UCSD-AML1 (cell line): ENCODE measurements around the gene ITGA7.
"Not testable (repeated sequence)": the region's sequence is repeated elsewhere in the genome, so short reads cannot be mapped to it uniquely, and the experiment has no call there.

ENCODE experiments used
- DNase-seq: peaks from one replicate; lab custom pipeline; 2025; ENCODE audit not compliant: unreplicated experiment; lab: John Stamatoyannopoulos, UW

The ITGA7 gene

DNA sequence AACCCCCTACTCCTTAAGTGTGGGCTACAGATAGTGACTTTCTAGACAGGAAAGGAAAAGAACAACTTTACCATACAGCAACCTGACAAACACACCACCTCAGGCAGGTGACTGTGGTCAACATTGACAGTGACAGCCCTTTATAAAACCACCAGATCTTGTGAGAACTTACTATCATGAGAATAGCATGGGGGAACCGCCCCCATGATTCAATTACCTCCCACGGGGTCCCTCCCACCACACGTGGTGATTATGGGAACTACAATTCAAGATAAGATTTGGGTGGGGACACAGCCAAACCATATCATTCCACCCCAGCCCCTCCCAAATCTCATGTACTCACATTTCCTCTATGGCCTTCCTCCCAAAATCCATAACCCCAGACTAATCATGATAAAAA, 54.7 kb downstream of the ITGA7 start:
- no peak for DNase-seq

DNA sequence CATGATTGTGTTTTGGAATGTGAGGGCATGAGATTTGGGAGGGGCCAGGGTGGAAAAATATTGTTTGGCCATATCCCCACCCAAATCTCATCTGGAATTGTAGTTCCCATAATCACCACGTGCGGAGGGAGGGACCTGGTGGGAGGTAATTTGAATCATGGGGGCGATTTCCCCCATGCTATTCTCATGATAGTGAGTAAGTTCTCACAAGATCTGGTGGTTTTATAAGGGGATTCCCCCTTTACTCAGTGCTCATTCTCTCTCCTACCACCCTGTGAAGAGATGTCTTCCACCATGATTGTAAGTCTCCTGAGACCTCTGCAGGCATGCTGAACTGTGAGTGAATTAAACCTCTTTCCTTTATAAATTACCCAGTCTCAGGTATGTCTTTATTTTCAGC, 55.4 kb downstream of the ITGA7 start:
- no peak for DNase-seq

DNA sequence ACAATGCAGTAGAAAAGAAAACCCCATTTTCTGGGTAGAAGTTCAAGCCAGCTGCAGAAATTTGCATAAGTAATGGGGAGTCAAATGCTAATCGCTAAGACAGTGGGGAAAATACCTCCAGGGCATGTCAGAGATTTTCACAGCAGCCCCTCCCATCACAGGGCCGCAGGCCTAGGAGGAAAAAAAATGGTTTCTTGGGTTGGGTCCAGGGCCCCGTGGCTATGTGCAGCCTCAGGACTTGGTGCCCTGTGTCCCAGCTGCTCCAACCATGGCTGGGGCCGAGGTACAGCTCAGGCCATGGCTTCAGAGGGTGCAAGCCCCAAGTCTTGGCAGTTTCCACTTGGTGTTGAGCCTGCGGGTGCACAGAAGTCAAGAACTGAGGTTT, 56.4 kb downstream of the ITGA7 start:
- DNase-seq = no peak

DNA sequence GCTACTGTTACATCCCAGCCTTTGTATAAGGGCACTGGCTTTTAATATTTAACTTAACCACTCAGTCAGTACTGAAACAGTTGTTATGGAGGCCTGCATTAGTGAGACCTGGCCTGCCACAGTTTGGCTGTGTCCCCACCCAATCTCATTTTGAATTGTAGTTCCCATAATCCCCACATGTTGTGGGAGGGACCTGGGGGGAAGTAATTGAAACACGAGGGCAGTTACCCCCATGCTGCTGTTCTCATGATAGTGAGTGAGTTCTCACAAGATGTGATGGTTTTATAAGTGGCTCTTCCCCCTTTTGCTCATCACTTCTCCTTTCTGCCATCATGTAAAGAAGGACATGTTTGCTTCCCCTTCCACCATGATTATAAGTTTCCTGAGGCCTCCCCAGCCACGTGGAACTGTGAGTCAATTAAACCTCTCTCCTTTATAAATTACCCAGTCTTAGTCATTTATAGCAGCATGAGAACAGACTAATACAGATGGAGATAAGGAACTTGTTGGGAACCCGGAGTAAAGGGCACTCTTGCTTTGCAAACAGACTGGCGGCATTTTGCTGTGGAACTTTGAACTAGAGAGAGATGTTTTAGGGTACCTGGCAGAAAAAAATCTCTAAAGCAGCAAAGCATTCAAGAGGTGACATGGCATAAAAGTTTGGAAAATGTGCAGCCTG, 56.9 kb downstream of the ITGA7 start:
- not testable (repeated sequence) for DNase-seq

DNA sequence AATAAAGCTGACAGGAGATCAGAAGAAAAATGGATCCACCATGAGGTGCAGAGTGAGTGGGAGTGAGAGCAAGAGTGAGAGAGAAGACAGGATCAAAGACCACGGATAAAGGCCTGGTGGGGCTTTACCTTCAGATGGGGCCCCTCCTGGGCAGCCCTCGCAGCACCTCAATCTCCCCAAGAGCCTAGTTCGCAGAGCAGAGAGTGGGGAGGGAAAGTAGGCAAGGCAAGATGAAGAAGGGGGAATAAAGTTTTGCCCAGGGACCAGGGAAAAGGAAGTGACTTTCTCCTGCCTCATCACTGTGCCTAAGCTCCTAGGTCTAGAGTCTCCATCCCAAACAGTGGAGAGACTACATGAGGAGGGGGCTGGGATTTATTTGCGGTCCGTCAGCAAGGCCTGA, 60.7 kb downstream of the ITGA7 start:
- DNase-seq = no peak

DNA sequence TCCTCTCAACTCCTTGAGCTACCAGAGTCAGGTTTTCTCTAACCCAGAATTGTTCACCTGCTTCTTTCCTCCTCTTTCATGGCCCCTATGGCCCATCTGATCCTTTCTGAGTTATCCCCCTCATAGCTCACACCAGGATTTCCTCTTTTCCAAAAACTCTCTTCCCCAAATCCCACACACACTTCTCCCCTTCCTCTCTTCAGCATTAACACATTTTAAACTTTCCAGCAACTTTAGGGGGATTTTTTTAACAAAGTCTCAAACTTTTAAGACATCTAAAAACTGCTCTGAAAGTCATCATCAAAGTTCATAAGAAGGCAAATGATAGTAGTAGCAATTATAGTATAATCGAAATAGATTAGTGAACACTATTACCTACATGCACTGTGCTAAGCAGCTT, 63.1 kb downstream of the ITGA7 start:
- no peak for DNase-seq

DNA sequence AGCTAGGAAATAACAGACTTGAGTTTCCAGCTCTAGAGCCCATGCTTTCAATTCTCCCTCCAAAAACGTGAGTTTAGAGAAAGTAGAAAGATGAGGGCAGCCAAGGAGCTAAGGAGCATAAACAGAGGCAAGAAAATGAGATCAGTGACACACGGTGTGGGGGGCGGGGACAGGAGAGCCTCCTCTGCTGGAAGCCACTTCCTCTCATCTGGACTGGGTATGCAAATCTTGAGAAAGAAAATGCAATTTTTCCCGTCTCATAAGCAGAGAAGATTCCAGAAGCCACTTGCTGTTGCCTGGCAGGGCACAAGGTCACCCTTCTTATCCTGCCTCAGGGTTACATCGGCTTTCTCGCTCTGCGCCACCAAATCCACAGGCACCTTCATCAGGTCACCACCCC, 65.0 kb downstream of the ITGA7 start:
- DNase-seq = no peak

DNA sequence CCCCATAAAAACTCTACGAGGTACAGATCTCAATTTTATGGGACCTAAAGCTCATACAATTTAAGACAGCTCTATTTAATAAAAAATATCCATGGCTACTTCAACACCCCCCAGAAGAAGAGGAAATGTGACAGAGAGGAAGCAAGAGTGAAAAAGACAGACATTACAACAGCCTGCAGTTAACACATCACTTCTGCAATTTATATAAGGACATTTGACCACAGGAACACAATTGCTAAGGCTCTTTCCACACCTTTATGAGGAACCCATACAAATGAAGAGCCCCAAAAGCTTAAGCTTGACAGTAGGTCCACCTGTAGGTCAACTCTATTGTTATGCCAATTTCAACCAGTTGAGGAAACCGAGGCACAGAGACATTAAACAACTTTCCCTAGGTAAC, 65.4 kb downstream of the ITGA7 start:
- DNase-seq = no peak

DNA sequence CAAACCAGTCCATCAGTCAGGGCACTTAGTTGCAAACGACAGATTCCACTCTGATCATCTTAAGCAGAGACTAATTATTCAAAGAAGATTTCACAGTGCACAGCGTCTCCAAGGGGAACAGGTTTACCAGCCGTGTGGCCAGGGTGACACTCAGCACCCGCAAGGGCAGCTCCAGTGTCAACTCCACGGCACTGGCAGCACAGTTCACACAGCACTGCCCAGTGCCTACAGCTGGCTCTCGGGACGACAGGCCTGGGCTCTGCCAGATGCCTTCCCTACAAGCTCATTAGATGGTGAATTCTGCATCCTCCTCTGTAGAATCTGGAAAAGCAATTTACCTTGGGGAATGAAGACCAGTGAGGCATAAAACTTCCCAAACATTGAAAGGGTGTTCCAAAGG, 66.1 kb downstream of the ITGA7 start:
- no peak for DNase-seq

DNA sequence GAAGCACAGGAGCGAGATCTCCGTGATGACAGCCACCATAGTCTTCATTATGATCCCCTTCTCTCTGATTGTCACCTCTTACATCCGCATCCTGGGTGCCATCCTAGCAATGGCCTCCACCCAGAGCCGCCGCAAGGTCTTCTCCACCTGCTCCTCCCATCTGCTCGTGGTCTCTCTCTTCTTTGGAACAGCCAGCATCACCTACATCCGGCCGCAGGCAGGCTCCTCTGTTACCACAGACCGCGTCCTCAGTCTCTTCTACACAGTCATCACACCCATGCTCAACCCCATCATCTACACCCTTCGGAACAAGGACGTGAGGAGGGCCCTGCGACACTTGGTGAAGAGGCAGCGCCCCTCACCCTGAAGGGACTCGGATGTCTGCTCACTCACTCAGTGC, 70.2 kb downstream of the ITGA7 start:
- no peak for DNase-seq

DNA sequence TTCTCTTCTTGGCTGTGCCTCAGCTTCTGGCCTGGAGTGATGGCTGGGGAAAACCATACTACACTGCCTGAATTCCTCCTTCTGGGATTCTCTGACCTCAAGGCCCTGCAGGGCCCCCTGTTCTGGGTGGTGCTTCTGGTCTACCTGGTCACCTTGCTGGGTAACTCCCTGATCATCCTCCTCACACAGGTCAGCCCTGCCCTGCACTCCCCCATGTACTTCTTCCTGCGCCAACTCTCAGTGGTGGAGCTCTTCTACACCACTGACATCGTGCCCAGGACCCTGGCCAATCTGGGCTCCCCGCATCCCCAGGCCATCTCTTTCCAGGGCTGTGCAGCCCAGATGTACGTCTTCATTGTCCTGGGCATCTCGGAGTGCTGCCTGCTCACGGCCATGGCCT, 70.9 kb downstream of the ITGA7 start, which contains the start of gene OR10P1:
TSS of gene OR10P1 (plus strand) at position 40 of the 400 bp plus-strand sequence. CDS start at position 40, 0 bp downstream.
- no peak for DNase-seq

DNA sequence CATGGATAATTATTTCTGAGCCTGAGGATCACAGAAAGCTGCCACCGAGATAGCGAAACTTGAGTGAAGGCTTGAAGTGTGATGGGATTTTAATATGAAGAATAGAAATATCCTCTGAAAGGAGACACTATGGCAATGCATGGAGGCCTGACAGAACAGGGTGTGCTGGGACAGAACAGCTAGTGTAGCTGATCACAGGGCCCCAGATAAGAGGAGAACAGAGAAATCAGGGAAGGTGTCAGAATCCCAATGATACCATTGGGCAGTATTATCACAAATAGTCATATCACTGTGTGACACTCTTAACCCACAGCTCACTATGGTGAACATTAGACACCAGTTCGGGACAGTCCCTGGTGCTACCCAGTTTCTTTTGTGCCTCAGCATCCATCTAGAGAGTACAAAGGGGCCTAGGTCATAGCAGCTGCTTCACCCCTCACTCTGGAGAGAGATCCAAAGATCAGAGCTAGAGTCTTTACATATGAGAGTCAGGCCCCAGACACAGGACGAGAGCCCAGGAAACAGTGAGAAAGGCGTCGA, 71.5 kb downstream of the ITGA7 start:
- no peak for DNase-seq
